HG03095 (cell line): ENCODE data around the gene PTPN23.

Experiments
- ATAC-seq: cut with Tn5 transposase; IDR thresholded peaks from one replicate; pipeline ENCODE4 v1.9.1; 2021; ENCODE audit warnings: moderate library complexity; ENCODE audit not compliant: unreplicated experiment

PTPN23 gene

GRCh38 chr3:47419083-47420043 lies 38.5 kb downstream of the PTPN23 start:
- ATAC-seq, result no peak

GRCh38 chr3:47420044-47420430 lies 39.2 kb downstream of the PTPN23 start:
- ATAC-seq, result no peak

DNA sequence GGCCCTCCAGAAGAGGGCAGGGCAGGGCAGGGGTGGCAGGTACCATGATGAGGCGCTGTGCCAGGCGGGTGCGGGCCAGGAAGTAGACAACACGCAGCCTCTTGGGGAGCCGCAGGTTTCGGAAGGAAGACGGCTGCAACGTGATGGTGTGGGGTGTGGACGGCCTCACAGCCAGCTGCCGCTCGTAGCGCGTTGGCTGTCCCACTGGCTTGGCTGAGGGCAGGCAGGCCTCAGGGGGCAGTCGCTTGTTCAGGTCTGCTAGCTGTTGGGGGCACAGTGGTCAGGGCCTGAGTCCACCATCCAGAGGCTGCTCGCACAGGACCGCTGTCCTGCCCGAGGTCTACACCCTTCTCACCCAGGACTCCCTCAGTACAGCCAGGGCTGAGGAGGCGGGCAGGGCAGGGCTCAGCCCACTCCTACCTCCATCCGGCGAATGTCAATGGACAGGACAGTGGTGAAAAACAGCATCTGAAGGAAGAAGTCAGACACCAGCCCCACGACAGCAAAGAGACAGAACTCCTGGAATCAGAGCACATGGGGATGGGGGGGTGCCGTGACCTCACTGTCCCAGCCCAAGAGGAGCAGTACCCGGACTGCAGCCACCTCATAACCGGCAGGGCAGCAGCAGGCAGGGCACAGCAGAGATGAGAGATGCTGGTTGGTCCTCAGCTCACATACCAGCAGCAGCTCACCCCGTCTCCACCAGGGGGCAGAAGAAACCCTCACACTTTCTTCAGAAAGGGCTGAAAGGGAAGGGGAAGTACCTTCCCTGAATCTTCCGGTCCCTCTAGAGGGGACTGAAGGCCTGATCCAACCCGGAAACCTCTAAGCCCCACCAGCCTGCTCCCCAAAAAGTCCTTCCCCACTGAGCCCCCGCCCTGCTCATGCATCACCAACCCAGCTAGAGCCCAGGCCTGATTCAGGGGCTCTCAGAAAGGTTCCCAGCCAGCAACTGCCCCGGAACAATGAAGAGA lies 40.0 kb downstream of the PTPN23 start:
- peak; percentile 85 for ATAC-seq

DNA sequence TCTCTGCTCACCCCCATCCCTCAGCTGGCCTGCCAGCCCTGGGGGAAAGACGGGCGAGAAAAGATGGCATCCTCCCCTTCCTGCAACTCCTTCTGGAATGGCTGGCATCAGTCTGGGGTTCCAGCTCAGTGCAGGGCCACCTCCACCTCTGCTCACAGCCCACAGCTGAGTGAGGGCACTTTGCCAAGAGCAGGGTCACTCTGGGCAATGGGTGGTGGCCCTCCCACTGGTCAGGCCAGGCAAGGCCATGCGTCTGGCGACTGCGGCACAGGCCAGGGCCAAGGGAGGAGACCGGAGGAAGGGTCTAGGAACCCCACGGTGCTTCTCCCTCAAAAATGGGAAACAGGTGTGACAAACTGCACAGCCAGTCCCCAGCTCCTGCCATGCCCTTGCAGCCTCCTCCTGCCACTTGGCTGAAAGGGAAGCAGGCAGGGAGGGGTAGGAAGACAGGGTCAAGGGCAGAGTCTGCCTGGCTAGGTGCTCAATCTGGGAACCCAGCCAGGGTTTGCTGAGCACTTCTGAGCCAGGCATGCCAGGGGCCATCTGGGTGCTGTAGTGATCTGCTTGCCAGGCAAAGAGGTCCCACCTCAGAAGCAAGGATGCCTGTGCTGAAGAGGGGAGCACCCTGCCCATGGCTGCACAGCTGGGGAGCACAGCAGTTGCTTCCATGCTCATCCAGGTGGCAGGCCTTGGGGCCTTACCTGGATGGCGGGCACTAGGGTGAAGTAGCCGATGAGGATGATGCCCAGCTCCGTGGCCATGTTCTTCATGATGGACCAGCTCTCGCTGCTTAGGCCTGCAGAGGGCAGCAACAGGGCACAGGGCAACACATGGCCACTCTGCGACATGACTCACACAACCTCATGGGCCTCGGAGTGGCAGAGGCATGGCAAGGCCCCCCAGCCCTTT lies 41.2 kb downstream of the PTPN23 start:
- no peak for ATAC-seq

- ATAC-seq, result no peak
Observed at GRCh38 chr3:47422743-47423142, 41.9 kb downstream of the PTPN23 start.

DNA sequence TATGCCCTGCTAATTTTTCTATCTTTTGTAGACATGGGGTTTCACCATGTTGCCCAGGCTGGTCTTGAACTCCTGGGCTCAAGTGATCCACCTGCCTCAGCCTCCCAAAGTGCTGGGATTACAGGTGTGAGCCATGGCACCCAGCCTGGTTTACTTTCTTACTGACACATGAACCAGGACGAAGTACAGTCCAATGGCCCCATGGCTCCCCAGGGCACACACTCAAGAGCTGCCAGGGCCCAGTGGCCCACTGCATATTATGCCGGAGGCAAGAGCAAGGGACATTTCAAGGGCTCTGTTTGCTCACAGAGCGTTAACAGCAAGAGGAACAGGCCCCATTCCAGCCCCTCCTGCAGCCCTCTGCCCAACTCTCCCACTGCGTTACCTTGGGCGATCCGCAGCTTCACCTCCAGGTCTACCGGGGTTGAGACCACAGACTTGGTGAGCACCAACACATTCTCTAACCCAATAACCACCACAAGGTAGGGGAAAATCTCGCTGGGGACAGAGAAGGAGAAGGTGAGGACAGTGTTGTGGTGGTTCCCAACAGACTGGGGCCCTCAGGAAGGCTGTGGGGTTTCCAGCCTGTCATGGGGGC lies 42.8 kb downstream of the PTPN23 start:
- ATAC-seq, result no peak

DNA sequence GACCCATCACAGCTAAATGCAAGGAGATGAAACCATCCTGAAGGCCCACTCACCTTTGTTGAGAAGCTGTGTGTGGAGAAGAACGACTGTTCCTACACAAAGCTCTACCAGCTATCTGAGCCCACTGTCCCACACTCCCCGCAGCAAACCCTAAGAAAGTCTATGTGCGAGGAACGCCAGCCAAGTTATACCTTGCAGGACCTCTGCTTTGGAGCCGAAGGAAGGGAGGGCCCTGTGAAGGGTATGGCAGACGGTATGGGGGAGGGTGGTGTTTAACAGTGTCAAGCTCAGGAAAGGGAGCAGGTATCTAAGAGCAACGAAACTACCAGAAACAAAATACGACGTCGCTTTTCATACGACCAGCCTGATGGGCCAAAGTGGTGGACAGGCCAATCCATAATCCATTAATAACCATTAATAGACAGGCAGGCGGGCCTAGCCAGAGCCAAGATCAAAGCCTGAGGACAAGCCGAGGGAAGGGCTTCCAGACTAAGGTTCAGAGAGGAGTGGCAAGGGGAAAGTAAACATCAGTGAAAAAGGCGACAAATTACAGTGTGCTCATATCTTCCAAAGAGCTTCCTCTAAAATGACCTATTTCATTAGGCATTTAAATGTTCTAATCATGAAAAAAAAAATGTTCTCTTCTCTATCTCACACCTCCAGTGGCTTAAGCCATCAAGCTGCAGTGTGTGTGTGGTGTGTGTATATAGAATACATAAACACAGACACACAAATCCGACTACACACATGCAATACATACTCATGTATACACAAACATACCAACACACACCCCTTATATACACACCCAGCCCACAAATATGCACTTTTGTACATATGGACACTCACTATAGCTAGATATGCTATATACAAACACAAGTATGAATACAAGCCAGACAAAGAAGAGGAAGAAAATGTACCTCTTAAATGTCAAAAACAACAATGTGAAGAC lies 43.9 kb downstream of the PTPN23 start:
- no peak for ATAC-seq

DNA sequence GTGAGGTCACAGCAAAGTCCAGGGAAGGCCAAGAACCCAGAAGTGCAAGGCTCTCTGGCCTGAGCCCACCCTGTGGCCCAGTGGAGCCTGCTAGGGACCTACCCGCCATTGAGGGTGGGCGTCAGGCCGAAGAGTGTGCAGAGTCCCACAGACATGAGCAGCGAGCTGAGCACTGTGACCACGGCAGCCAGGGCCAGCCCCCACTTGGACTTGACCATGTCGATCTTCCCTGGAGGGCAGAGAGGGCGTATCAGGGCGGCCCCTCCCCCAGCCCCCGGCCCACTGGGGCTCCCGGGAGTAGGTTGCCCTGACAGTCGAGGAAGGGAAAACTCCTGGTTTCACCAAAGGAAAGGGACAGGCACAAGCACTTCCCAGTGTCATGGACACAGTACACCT lies 44.6 kb downstream of the PTPN23 start:
- ATAC-seq, result no peak

DNA sequence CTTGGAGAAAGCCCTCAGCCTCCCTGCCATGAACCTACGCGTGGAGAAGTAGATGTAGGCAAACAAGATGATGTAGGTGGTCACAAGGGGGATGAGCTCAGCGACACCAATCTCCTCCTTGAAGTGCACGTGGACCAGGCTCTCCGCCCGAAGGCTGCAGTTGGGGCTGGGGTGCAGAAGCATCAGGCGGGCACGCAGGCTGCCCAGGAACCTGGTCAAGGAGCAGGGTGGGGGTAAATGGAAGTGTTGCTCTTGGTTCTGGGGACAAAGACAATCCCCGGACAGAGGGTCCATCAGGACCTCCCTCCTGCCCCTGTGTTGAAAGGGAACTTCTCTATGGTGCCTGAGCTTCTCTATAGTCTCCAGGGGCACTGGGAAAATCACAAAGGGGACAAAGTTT lies 45.1 kb downstream of the PTPN23 start:
- no peak for ATAC-seq

DNA sequence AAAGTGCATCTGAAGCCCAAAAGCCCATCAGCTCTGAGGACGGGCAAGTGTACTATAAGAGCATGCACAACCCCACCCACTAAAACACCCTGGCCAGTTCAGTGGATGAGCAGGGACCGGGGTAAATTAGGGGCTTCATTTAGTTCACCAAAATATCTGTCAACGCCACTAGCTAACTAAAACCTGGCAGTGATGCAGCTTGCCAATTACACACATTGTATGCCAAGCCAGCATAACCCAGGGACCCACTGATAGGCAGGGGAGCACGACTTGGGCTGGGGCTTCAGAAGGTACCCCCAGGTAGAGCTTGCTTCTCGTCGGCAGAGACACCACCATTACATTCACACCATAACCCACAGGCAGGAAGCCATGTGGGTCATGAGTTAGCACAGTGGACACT lies 47.0 kb downstream of the PTPN23 start:
- ATAC-seq, result no peak

- ATAC-seq, result no peak
Observed at GRCh38 chr3:47428662-47429061, 47.8 kb downstream of the PTPN23 start.

DNA sequence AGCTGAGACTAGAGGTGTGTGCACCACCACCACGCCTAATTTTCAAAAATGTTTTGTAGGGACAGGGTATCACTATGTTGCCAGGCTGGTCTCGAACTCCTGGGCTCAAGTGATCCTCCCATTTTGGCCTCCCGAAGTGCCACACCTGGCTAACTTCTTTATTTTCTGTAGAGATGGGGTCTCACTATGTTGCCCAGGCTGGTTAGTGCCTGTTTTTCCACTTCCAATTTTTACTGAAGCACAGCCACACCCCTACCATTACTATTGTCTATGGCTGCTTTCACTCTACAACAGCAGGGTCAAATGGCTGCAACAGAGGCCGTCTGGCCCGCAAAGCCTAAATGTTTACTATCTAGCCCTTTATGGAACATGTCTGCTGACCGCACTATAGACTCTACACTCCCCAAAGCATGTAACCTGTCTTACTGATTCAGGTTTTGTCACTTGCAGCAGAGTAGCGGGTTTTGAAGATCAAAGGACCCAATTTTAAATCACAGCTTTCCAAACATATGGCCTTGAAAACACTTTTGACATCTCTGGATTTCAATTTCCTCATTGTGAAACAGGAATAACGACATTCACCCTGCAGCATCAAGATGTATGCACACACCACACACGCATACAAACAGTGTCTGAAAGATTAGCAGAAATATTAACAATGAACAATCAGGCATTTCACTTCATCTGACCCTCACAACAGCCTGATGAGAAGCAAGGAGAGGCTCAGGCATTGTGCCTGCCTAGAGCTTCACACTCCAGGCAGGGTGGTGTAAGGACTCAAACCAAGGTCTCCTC lies 48.9 kb downstream of the PTPN23 start:
- no peak for ATAC-seq

DNA sequence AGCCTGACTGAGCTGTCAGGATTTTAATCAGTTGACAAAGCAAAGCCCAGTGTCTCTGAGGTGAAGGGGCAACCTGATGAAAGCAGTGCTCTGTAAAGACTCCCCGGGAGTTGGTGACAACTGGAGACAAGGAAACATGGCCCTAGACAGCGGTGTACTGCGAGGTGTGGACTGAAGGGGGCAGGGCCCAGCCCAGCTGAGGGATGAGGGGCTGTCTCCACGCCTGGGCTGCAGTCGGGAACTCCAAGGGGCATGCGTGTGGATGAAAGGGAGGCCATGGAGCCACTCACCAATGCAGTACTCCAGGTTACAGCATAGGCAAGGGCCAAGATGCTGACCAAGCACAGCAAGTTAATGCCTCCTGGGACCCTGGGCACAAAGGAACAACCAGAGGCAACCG lies 49.8 kb downstream of the PTPN23 start:
- no peak for ATAC-seq

DNA sequence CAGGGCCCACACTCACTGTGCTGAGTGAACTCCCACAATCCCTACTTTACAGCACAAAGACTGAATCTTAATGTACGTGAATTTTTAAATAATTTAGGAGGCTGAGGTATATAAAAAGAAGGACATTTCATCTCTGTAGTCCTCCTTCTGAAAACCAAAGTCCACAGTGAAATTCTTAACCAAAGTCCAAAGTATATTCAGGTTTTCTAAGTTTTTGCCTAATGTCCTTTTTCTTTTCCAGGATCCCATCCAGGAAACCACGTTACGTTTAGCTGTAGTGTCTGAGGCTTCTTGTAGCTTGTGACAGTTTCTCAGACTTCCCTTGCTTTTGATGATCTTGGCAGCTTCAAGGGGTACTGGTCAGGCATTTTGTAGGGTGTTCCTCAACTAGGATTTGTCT lies 50.4 kb downstream of the PTPN23 start:
- ATAC-seq, result no peak

GRCh38 chr3:47432673-47433072 lies 51.9 kb downstream of the PTPN23 start:
- ATAC-seq, result no peak

DNA sequence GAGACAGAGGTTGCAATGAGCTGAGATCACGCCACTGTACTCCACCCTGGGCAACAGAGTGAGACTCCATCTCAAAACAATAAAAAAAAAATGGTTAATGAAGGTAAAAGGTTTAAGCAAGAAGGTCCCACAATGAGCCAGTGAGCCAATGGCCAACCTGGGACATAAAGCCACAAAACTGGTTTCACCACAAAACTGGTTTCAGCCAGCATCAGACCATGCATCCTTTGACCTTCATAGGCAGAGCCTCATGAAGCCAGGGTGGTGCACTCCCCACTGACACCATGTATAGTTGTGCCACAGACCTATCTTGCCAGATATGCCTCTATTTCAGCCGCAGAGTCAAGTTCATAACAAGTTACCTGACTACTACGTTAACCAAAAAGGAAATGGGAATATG lies 53.0 kb downstream of the PTPN23 start:
- no peak for ATAC-seq

DNA sequence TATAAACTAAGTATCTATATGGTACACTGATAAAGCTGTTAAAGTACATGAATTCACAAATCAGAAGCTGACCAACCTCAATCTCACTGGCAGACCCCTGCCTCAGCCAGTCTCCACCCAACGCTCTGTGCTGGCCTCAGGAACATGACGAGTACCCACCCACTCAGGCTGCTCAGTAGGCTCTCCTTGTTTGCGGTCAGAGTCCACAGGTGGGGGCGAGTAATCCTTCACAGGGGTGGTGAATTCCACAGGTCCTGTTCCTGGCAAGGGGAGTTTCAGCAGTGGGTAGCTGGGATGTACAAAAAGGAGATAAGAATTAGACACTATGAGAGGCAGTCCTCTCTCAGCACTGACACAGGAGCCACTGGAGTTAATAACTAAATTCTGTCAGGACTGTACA lies 54.0 kb downstream of the PTPN23 start:
- no peak for ATAC-seq

GRCh38 chr3:47436180-47436579 lies 55.4 kb downstream of the PTPN23 start:
- no peak for ATAC-seq
